Sigmoid colon (tissue), 4 donors: ENCODE results near the gene ADGRV1.

Experiments
- CTCF ChIP-seq, 4 experiments: fragments of 450-650 bp in 3 of 4; fragments of 200-600 bp in 1 of 4; IDR thresholded peaks; one replicate each; pipeline ENCODE4 v1.5.1; 2016 to 2019; ENCODE audit warnings: antibody characterized with exemption in 4 of 4, mild to moderate bottlenecking in 3 of 4, moderate library complexity in 2 of 4
- EP300 ChIP-seq, 4 donors: sonication (generic); formaldehyde crosslinking; IDR thresholded peaks; one replicate each; pipeline ENCODE4 v1.6.1; 2017; ENCODE audit warnings: antibody characterized with exemption in 4 of 4
- POLR2AphosphoS5 ChIP-seq, 4 donors: sonication (generic); formaldehyde crosslinking; IDR thresholded peaks; one replicate each; pipeline ENCODE4 v1.6.1; 2017; ENCODE audit warnings: antibody characterized with exemption in 4 of 4

DNA sequence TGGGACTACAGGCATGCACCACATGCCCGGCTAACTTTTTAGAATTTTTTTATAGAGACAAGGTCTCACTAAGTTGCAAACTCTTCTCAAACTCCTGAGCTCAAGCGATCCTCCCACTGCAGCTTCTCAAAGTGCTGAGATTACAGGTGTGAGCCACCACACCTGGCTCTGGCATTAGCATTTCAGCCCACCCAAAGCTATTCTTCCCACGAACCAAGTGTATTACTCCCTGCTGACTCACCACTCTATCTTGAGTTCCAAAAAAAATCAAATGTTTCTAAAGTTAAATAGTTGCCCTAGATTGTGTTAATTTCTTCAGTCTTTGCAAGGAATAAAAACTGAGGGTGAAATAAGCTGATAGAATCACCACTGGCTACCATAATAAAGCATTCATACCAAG is 619.0 kb downstream of the ADGRV1 start:
- TF ChIP-seq CTCF (IDR thresholded peaks at IDR 0.05), result no peak
- no peak for TF ChIP-seq EP300 (IDR thresholded peaks at IDR 0.05)
- TF ChIP-seq POLR2AphosphoS5 (IDR thresholded peaks at IDR 0.05), result no peak
